HG03025 (cell line): Measurements from ENCODE around the gene KLF16.

Experiments used
- ATAC-seq: cut with Tn5 transposase; IDR thresholded peaks from one replicate; pipeline ENCODE4 v1.9.1; 2021; ENCODE audit warnings: mild to moderate bottlenecking, moderate library complexity; ENCODE audit not compliant: unreplicated experiment, low FRiP score

The KLF16 gene

GRCh38 chr19:1856698-1857603, 6.4 kb downstream of the KLF16 start:
- ATAC-seq: no peak

DNA sequence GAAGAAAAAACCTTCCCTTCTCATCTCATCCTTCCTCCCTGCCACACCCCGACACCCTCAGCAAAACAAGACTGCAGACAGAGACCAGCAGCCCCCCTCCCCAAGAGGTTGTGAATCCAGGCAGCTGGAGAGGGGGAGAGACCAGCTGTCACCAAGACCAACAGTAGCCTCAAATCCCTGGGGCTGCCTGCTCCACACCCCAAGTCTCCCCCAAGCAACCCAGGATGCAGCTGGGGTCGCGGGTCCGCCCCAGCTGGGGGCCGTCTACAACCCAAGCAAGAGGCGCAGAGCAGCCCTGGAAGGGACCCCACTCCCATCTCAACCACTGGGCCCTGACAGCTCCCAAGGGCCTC, 7.1 kb downstream of the KLF16 start:
- ATAC-seq: no peak

DNA sequence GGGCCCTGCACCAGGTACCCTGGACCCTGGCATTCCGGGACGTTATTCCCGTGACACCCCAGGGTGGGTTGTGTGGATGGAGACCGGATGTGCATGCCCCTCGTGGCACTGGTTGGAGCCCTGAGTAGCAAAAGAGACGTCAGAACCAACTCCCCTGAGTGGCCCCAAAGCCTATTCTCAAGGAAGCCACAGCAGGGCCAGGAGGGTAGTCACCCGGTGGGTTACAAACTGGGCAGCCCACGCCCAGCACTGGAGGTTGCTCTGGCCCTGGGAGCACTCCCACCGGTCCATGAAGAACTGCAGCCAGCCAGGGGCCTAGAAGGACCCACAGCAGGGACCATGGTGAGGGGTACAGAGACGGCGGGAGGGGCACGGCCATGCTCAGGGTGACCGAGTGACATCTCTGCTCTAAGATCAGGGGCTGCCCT, 7.5 kb downstream of the KLF16 start:
- no peak for ATAC-seq

- ATAC-seq: no peak
Measured at GRCh38 chr19:1855040-1855827, 8.1 kb downstream of the KLF16 start.

DNA sequence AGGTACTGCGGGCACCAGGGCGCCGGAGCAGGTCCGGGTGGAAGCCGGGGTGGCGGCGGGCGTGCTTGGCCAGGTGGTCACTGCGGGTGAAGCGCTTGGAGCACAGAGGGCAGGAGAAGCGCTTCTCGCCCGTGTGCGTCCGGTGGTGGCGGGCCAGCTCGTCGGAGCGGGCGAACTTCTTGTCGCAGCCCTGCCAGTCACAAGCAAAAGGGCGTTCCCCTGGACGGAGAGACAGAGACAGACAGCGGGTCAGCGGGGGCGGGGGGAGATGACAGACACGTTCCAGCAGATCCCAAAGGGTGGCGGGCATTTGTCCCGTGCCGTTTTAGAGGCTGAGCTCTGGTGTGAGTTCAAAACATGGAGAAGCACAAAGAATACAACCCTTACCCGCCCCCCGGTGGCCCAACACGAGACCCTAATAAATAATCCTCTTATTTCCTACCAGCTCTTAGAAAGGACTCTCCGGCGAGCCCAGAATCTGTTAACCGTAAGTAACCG, 8.8 kb downstream of the KLF16 start:
- ATAC-seq: no peak

DNA sequence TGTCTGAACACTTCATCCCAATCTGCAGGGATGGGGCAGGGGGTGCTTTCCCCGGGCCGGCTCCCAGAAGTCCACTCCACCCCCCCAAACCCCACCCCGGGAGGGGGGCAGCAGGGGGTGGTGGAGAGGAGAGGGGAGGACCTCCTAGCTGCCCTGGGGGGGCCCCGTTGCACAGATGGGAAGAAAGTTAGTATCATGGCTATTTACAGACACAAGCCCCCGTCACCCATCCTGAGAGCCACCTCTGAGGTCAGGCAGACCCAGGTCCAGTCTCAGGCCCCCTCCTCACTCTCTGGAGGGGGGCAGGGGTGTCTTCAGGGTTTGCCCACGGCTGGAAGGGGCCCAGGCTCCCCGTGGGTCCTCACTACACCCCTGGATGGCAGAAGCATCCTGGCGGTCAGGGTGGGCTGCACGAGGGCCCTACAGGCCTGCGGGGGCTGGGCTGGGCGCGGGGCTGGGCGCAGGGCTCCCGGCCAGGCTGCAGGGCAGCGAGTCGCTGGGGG, 9.3 kb downstream of the KLF16 start:
- ATAC-seq: no peak

DNA sequence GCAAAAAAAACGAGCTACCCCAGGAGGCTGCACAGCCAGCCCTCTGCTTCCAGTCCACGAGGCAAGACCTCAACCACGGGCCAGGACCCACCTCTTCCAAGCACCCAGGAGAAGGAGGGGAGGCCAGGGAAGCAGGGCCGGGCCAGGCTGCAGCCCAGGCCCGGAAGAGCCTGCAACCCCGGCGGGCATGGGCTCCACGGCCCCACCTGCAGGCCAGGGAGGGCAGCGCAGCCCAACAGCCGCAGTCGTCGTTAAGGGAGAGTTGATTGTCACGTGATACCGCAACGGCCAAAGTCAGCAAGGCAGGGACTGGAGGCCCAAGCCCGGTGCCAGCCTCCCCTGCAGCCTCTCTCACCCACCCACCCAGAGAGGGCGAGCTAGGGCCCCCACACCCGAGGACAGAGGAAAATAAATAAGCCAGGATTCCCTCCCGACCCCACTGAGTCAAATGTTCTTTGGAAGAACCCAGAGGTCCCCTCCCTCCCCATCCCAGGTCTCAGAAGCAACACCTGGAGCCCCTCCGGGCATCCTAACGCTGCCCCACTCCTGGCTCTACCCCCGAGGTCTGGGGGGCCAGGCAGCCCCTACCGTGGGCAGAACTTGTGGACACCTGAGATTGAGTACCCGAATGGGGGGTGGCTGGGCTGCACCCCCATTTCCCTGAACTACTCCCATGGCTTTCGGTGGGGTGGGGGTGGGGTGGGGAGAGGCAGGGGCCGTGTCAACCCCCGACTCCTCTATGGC, 9.9 kb downstream of the KLF16 start:
- no peak for ATAC-seq

- ATAC-seq: no peak
Measured at GRCh38 chr19:1852581-1853128, 10.7 kb downstream of the KLF16 start.

DNA sequence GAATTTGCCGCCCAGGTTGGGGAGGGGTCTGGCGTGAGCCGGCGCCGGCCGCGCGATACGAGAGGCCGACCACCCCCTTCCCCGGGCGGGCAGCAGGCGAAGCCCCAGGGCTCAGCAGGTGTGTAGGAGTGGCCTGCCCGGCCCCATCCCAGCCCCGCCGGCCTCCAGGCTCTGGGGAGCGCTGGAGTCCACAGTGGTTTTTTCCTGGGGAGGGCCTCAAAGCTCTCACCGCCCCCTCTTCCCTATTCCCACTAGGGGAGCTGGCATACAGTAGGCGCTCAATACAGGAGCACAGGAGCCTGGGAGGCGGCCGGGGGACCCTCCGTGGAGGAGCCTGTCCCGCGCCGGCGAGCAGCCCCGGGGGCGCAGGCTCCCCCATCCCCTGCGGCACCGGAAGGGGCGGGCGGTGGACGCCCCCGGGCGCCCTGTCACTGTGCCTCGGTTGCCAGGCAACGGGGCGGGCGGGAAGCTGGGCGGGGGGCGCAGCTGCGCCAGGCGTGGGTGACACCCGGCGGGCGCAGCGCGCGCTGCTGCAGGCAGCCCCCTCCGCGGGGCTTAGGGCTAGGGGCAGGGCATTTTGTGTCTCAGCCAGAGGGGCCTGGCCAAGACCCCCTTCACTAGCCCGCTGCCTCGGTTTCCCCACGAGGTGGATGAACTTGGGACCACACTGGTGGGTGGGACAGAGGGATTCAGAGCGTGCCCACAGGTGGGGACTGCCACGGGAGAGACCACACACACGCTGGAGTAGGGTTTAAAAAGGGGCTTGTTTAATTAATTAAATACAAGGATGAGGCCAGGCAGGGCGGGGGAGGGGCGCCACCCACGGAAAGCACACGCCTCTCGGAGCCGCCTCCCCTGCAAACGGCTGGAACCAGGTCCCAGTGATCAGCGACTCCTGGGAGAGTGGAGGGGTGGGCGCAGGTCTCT, 11.5 kb downstream of the KLF16 start:
- no peak for ATAC-seq

DNA sequence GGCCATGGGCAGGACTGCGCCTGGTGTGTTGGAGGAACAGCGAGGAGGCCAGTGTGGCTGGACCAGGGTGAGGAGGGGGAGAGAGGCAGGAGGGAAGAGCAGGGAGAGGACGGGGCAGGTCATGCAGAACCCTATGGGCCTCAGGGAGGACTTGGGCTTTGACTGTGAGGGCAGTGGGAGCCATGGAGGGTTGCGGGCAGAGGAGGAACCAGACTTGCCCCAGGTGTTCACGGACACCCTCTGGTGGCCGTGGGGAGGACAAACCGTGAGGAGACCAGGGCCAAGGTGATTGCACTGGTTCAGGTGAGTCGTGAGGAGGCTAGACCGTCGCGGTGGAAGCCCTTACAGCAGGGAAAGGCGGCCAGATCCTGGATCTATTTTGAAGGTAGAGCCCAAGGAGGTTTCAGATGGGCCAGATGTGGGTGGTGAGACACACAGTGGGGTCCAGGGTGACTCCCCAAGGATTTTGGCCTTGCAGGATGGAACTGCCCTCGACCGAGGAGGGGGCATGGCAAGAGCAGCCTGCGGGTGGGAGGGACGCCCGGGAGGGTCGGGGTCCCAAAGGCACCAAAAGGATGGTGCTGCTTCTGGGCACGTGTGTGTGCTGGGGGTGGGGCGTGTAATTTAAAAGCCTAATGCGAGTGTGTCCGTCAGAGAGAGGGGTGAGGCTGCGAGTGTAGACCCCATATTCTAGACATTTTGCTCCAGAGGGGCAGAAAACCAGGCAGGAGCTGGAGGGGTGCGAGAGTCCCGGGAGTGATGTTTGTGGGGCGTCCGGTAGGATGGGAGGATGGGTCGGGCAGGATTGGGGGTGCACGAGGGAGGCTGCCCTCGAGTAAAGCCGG, 12.3 kb downstream of the KLF16 start:
- ATAC-seq: no peak

- ATAC-seq: no peak
Measured at GRCh38 chr19:1849886-1850398, 13.4 kb downstream of the KLF16 start.

DNA sequence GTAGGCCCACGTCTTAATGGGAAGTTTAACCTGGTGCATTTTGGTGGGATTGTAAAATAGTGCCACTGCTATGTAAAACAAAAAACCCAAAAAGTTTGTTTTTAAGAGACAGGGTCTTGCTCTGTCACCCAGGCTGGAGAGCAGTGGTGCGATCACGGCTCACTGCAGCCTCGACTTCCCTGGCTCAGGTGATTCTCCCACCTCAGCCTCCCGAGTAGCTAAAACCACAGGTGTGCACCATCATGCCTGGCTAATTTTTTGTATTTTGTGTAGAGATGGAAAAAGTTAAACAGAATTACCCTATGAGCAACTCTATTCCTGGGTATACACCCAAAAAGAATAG, 14.3 kb downstream of the KLF16 start:
- ATAC-seq: no peak

GRCh38 chr19:1848399-1849131, 14.8 kb downstream of the KLF16 start, which contains the start of gene REXO1:
Gene REXO1, minus strand, starts transcription at chr19:1848483. Its CDS starts 125 bp downstream, at chr19:1848358.
- peak; percentile 51 for ATAC-seq

GRCh38 chr19:1847684-1848398, 15.5 kb downstream of the KLF16 start:
- ATAC-seq: peak; percentile 18

- no peak for ATAC-seq
Measured at GRCh38 chr19:1847348-1847683, 16.1 kb downstream of the KLF16 start.

DNA sequence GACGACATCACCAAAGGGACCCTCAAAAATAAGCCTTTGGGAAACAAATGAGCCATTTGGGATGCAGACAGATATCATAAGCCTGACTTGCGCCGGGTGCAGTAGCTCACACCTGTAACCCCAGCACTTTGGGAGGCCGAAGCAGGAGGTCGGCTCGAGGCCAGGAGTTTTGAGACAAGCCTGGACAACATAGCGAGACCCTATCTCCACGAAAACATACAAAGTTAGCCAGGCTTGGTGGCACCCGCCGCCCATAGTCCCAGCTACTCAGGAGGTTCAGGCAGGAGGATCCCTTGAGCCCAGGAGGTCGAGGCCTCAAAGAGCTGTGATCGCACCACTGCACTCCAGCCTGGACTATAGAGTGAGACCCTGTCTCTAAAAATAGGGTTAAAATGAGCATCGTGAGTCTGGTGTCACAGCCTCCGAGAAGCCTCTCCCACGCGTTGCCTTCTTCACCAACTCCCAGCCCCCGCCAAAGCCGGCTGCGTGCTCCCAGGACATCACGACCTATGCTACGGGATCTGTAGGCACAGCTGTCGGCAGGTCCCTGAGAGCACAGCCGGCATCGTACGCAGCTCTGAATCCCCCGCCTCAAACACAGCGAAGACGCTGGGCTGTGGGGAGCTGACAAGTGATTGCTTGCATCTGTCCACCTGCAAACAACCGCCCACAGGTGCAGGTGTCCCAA, 16.7 kb downstream of the KLF16 start:
- ATAC-seq: no peak
